Endothelial cell (in vitro differentiated cells): ENCODE results near the gene AK1. TPM values are rescaled to one million over a fixed set of nuclear protein-coding genes. Genes with fewer than 3 reads are reported as not detected.

Experiments
- DNase-seq: peaks from one replicate; pipeline ENCODE4 v3.0.0; 2021; ENCODE audit warnings: low spot score
- H3K27ac Mint-ChIP-seq: one replicate; pipeline ENCODE4 v1.8.0; 2021; ENCODE audit warnings: mixed read lengths, inconsistent platforms; ENCODE audit not compliant: unreplicated experiment
- H3K27me3 Mint-ChIP-seq: one replicate; pipeline ENCODE4 v1.8.0; 2021; ENCODE audit warnings: mild to moderate bottlenecking, moderate library complexity, mixed read lengths, inconsistent platforms; ENCODE audit not compliant: unreplicated experiment
- H3K36me3 Mint-ChIP-seq: one replicate; pipeline ENCODE4 v1.8.0; 2021; ENCODE audit warnings: mild to moderate bottlenecking, low read depth, mixed read lengths, inconsistent platforms; ENCODE audit not compliant: unreplicated experiment
- H3K4me1 Mint-ChIP-seq: one replicate; pipeline ENCODE4 v1.8.0; 2021; ENCODE audit warnings: mild to moderate bottlenecking, mixed read lengths, inconsistent platforms; ENCODE audit not compliant: unreplicated experiment
- H3K4me3 Mint-ChIP-seq: one replicate; pipeline ENCODE4 v1.8.0; 2021; ENCODE audit warnings: mild to moderate bottlenecking, mixed read lengths, inconsistent platforms; ENCODE audit not compliant: unreplicated experiment
- H3K9me3 Mint-ChIP-seq: one replicate; pipeline ENCODE4 v1.8.0; 2021; ENCODE audit warnings: mixed read lengths, inconsistent platforms; ENCODE audit not compliant: unreplicated experiment
- CTCF ChIP-seq: fragments of 200-600 bp; sonication (generic); IDR thresholded peaks from one replicate; pipeline ENCODE4 v1.5.0; 2021; ENCODE audit warnings: antibody characterized with exemption; ENCODE audit not compliant: unreplicated experiment
- total RNA-seq: library from RNA; stranded (reverse); fragmentation: NEBNext Ultra II Directional; extraction: Animal tissue kit (Norgen Biotek cat#: 25700); gene quantifications from one replicate; pipeline ENCODE4 v1.2.1, GENCODE V29; 2021; ENCODE audit not compliant: unreplicated experiment

Gene AK1
- total RNA-seq, 1 donor from 2014 or later: 63.3 TPM

GRCh38 chr9:127833555-127833954 lies 43.9 kb downstream of the AK1 start:
- TF ChIP-seq CTCF: no peak
- Mint-ChIP-seq H3K27me3 (peaks cover 5% of the 10 kb centered on the region), H3K4me3 (no peak overlapping the region), H3K9me3 (no peaks in the 10 kb centered on the region), H3K36me3 (peaks cover 24% of the 10 kb centered on the region), H3K27ac (no peak overlapping the region), H3K4me1 (peaks cover 45% of the 10 kb centered on the region)
- no peak for DNase-seq

- Mint-ChIP-seq H3K27ac (peak overlapping the region; percentile 61), H3K27me3 (peaks cover 8% of the 10 kb centered on the region), H3K4me1 (peaks cover 40% of the 10 kb centered on the region), H3K9me3 (no peaks in the 10 kb centered on the region), H3K4me3 (peak overlapping the region; percentile 47), H3K36me3 (peaks cover 19% of the 10 kb centered on the region)
- no peak for TF ChIP-seq CTCF
- no peak for DNase-seq
Observed at GRCh38 chr9:127832248-127832647, 45.2 kb downstream of the AK1 start.

- DNase-seq: no peak
- Mint-ChIP-seq H3K27ac (peak overlapping the region; percentile 87), H3K9me3 (no peaks in the 10 kb centered on the region), H3K4me3 (no peak overlapping the region), H3K4me1 (peaks cover 38% of the 10 kb centered on the region), H3K36me3 (peaks cover 30% of the 10 kb centered on the region), H3K27me3 (peaks cover 13% of the 10 kb centered on the region)
- no peak for TF ChIP-seq CTCF
Observed at GRCh38 chr9:127829205-127829906, 48.1 kb downstream of the AK1 start.

GRCh38 chr9:127828262-127829031 lies 49.0 kb downstream of the AK1 start:
- H3K4me3 Mint-ChIP-seq: no peak overlapping the region
- DNase-seq: peak; percentile 84
- peaks cover 35% of the 10 kb centered on the region for H3K4me1 Mint-ChIP-seq

More at GRCh38 chr9:127828262-127829031, 49.0 kb downstream of the AK1 start:
- peak overlapping the region; percentile 87 for H3K27ac Mint-ChIP-seq
- H3K36me3 Mint-ChIP-seq: peaks cover 30% of the 10 kb centered on the region
- H3K27me3 Mint-ChIP-seq: peaks cover 13% of the 10 kb centered on the region
- no peak for TF ChIP-seq CTCF
- no peaks in the 10 kb centered on the region for H3K9me3 Mint-ChIP-seq
